Myometrial cell (primary cell): ENCODE results near the gene THOC7. TPM values are rescaled to one million over a fixed set of nuclear protein-coding genes. Genes with fewer than 3 reads are reported as not detected.

Experiments used
- total RNA-seq: library from RNA; depleted of rRNA; stranded (reverse); fragments of >200 nt; gene quantifications from 2 replicates; pipeline ENCODE4 v1.2.3, GENCODE V29; 2015

The THOC7 gene
- total RNA-seq: 46.1 and 75.7 TPM in 2 replicates

GRCh38 chr3:63863150-63864007, at the start of gene THOC7, which contains the start of gene ATXN7:
TSS of gene THOC7 (minus strand) at chr3:63863805. CDS start at chr3:63863790, 15 bp downstream.
TSS of gene ATXN7 (plus strand) at chr3:63863867. CDS start at chr3:63912599, 48,732 bp downstream.

GRCh38 chr3:63911873-63912767, 48.5 kb upstream of the THOC7 start, which contains the start of gene SCAANT1:
TSS of gene SCAANT1 (minus strand) at chr3:63912383.

DNA sequence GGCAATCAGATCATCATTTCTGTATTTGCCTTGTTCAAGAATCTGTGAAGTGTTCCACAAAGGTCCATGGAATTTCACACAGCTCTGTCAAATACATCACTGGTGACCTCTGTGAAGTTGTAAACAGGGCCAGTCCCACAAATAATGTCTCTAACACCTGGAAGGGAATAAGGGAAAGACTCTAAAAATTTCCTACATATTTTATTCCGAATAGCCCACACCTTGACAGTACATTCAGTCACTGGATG, 44.5 kb downstream of the THOC7 start, which contains the start of gene C3orf49:
Gene C3orf49 (plus strand): TSS at position 149 of the 248 bp plus-strand sequence. CDS start 173 bp downstream, outside the sequence.

Other genes with a start within 250 kb of the THOC7 start
- gene SNTN, start 211.1 kb downstream of the THOC7 start, total RNA-seq: not detected in 2 replicates
- not detected in 2 replicates for gene C3orf49, start 44.5 kb downstream of the THOC7 start, total RNA-seq
- gene ATXN7, start 62 bp upstream of the THOC7 start, total RNA-seq: 5.0 and 19.6 TPM in 2 replicates
- not detected in 2 replicates for gene SCAANT1, start 48.6 kb upstream of the THOC7 start, total RNA-seq
- 116 and 137 TPM in 2 replicates for gene PSMD6, start 159.7 kb upstream of the THOC7 start, total RNA-seq